ENCODE data around the gene ZNF750.

DNA sequence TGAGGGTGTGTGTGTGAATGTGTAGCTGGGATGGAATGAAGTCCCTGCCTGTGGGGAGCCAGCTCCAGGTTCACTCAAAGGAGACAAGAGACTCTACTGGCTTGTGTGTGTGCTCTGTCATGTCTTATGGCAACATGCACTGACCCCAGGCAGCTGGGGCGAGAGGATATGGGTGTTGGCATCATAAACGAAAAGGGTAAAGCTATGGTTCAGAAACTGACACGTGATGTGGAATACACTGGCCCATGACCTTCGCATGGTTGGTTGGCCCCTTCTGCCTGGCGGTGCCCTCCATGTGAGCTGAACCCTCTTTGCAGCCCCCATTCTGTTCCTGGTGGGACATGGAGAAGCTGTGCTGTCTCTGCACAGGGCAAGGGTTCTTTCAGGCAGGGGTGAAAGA lies 21.9 kb downstream of the ZNF750 start:
- TF ChIP-seq CTCF (IDR thresholded peaks at IDR 0.05) (no peak), POLR2A (IDR thresholded peaks at IDR 0.05) (no peak)
